Measurements from ENCODE around the gene EME2. TPM values are rescaled to one million over a fixed set of nuclear protein-coding genes. Genes with fewer than 3 reads are reported as not detected.
A peak's percentile ranks its signal among the peaks of the same experiment; 100 is the strongest.

Gene EME2
- total RNA-seq, 2 experiments from 2014 or later = 28.6 to 30.8 TPM

DNA sequence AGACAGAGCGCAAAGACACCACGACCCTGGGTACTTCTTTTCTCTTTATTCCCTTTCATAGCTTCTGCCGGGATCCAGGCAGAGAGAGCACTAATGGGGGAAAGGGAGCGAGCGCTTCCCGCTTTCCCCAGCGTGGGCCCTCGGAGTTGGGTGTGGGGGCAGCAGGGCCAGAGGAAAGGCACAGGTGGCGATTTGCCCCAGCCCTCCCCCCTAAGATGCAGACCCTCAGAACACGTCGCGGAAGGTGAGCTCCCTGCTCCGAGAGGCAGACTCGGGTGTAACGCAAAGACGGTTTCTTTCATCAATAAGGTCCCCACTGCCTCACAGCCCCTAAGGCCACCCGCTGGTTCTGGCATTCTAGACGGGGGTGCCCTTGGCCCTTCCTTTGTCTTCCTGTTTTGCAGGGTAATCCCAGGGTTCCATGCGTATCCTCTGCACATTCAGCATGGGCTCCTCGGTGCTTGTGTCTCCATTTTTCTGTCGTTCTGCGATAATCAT lies 697 bp upstream of the EME2 start:
- Histone ChIP-seq H3K27ac (ENCODE audit: low read depth in 1 of 2, low read length in 2 of 2) (peak overlapping the region; percentile 41 to 69), H3K4me1 (ENCODE audit: insufficient read depth, low read length) (peaks cover 42% of the 10 kb centered on the region), H3K36me3 (ENCODE audit: insufficient read depth, low read length) (peaks cover 26% of the 10 kb centered on the region), H3K27me3 (ENCODE audit: control insufficient read depth in 1 of 2, insufficient read depth in 2 of 2, low read length in 2 of 2) (no peaks in the 10 kb centered on the region), H3K9me3 (ENCODE audit: control insufficient read depth in 1 of 2, insufficient read depth in 1 of 2, low read length in 2 of 2) (peaks cover 0 to 2% of the 10 kb centered on the region in 2 experiments), H3K4me3 (ENCODE audit: low read length) (peak overlapping the region; percentile 89)
- no peaks in the 10 kb centered on the region for H3K27me3 Mint-ChIP-seq
- H3K9me3 Mint-ChIP-seq = no peaks in the 10 kb centered on the region
- intact Hi-C loops (cut with DNase I, micrococcal nuclease) = loop anchor here (2.0 to 10.0 kb wide), 9 partner anchors 55 to 420 kb away; partner anchors contain the start of genes FAHD1 (in 2 of the 2), HAGH (in 2 of the 2), GNPTG (in 1 of the 2) and JPT2 (in 1 of the 2)
- ATAC-seq (ENCODE audit: poor library complexity) (no peak), DNase-seq (no peak)
- peak overlapping the region; percentile 98 for H3K4me3 Mint-ChIP-seq
- POLR2A ChIA-PET = interaction anchor here (1.1 to 7.9 kb wide), 5 partner anchors 10 to 761 kb away, joined by 3 to 163 read pairs (median 7); partner anchors contain the start of genes FAHD1, HAGH, NUBP2 and SPSB3
- peak overlapping the region; percentile 92 for H3K27ac Mint-ChIP-seq
- H3K36me3 Mint-ChIP-seq (ENCODE audit: low read depth) = peaks cover 36% of the 10 kb centered on the region
- CTCF ChIA-PET = interaction anchor here (1.2 to 4.0 kb wide), 2 partner anchors 11 to 41 kb away, joined by 3 to 21 read pairs; partner anchors contain the start of genes NUBP2 and SPSB3
- peaks cover 16% of the 10 kb centered on the region for H3K4me1 Mint-ChIP-seq (ENCODE audit: low read depth)
- no peak for TF ChIP-seq CTCF (IDR thresholded peaks at IDR 0.05)

DNA sequence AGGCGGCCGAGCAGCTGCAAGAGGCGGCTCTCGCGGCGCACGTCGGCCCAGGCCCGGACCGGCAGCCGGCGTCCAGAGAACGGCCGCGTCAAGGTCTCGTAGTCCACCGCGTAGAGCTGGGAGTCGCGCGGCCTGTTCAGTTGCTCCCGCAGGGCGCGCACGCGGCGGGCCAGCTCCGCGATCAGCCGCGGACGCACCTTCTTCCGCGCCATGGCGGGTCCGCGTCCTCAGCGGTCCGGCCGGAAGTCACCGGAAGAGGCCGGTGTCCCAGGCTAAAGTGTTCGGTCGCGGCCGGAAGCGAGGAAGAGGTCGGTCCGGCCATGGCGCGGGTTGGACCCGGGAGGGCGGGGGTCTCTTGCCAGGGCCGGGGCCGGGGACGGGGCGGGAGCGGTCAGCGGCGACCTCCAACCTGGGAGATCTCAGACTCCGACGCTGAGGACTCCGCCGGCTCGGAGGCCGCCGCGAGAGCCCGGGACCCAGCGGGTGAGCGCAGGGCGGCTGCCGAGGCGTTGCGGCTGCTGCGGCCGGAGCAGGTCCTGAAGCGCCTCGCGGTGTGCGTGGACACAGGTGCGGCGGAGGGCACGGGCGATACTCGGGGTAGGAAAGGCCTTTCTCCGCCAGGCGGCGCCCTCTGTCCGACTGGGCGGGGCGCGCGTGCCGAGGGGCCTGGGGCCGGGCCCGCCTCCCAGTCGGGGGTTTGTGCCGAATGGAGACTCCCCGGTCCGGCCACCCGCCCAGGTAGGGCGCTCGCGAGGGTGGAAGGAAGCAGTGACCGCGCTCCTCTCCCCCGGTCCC lies 495 bp downstream of the EME2 start, which contains the start of gene MRPS34:
TSS of gene MRPS34 (minus strand) at position 227 of the 795 bp plus-strand sequence. CDS start at position 212, 15 bp downstream.
- POLR2A ChIA-PET = interaction anchor here (0.8 to 7.9 kb wide), 6 partner anchors 8 to 464 kb away, joined by 3 to 163 read pairs (median 7); partner anchors contain the start of genes FAHD1, HAGH, MAPK8IP3 and NUBP2
- peaks cover 0 to 4% of the 10 kb centered on the region in 2 experiments for H3K9me3 ChIP-seq (ENCODE audit: control insufficient read depth in 1 of 2, insufficient read depth in 1 of 2, low read length in 2 of 2)
- Mint-ChIP-seq H3K4me3 (peak within 1 kb of the TSS; percentile 98), H3K9me3 (no peaks in the 10 kb centered on the region), H3K4me1 (ENCODE audit: low read depth) (peaks cover 16% of the 10 kb centered on the region), H3K27ac (peak within 1 kb of the TSS; percentile 92), H3K27me3 (no peaks in the 10 kb centered on the region), H3K36me3 (ENCODE audit: low read depth) (peaks cover 32% of the 10 kb centered on the region)
- peak; percentile 79 for TF ChIP-seq CTCF (IDR thresholded peaks at IDR 0.05)
- ATAC-seq (ENCODE audit: poor library complexity) (peak; percentile 49), DNase-seq (peak; percentile 61 to 90 (median 77))
- peaks cover 42% of the 10 kb centered on the region for H3K4me1 ChIP-seq (ENCODE audit: insufficient read depth, low read length)
- peak within 1 kb of the TSS; percentile 89 for H3K4me3 ChIP-seq (ENCODE audit: low read length)
- H3K27me3 ChIP-seq (ENCODE audit: control insufficient read depth in 1 of 2, insufficient read depth in 2 of 2, low read length in 2 of 2) = no peaks in the 10 kb centered on the region
- H3K36me3 ChIP-seq (ENCODE audit: insufficient read depth, low read length) = peaks cover 30% of the 10 kb centered on the region
- intact Hi-C loops (cut with DNase I, micrococcal nuclease) = loop anchor here (1.0 to 10.0 kb wide), 10 partner anchors 9 to 421 kb away; partner anchors contain the start of genes FAHD1 (in 2 of the 2), HAGH (in 2 of the 2), NUBP2 (in 2 of the 2) and SPSB3 (in 2 of the 2)
- CTCF ChIA-PET = interaction anchor here (1.1 to 4.0 kb wide), 3 partner anchors 9 to 67 kb away, joined by 3 to 21 read pairs (median 3); partner anchors contain the start of genes MAPK8IP3, NUBP2 and SPSB3
- peak within 1 kb of the TSS; percentile 55 to 69 for H3K27ac ChIP-seq (ENCODE audit: low read depth in 1 of 2, low read length in 2 of 2)

Data from CD4-positive, alpha-beta T cell (primary cell).